Neural cell (in vitro differentiated cells): ENCODE measurements around the gene USP25. TPM values are rescaled to one million over a fixed set of nuclear protein-coding genes. Genes with fewer than 3 reads are reported as not detected.
"Not testable (repeated sequence)": the region's sequence is repeated elsewhere in the genome, so short reads cannot be mapped to it uniquely, and the experiment has no call there.

Experiments used
- H2AFZ ChIP-seq: fragments of 200-600, 300-800 bp; sonication (generic), shearing (Covaris generic); 2 replicates; pipeline ENCODE4 v1.6.0; 2014; ENCODE audit warnings: low read depth, mild to moderate bottlenecking, antibody characterized with exemption, low read length, moderate library complexity
- H3F3A ChIP-seq: fragments of 200-600 bp; shearing (Covaris generic); 2 replicates; pipeline ENCODE4 v1.6.1; 2016; ENCODE audit warnings: mild to moderate bottlenecking, moderate library complexity, mixed read lengths, antibody characterized with exemption, low read length; ENCODE audit not compliant: insufficient read depth, poor library complexity, severe bottlenecking
- H3K27ac ChIP-seq: fragments of 200-600, 300-800 bp; sonication (generic), shearing (Covaris generic); 2 replicates; pipeline ENCODE4 v1.5.1; 2014; ENCODE audit warnings: mild to moderate bottlenecking, low read length, moderate library complexity
- H3K27me3 ChIP-seq: fragments of 300-800, 200-600 bp; sonication (generic), shearing (Covaris generic); 2 replicates; pipeline ENCODE4 v1.6.0; 2014; ENCODE audit warnings: mild to moderate bottlenecking, low read depth, low read length, moderate library complexity; ENCODE audit not compliant: insufficient read depth
- H3K36me3 ChIP-seq: fragments of 300-800, 200-600 bp; sonication (generic), shearing (Covaris generic); 2 replicates; pipeline ENCODE4 v1.5.1; 2014; ENCODE audit warnings: mild to moderate bottlenecking, antibody characterized with exemption, low read length, moderate library complexity; ENCODE audit not compliant: insufficient read depth
- H3K4me2 ChIP-seq: fragments of 300-800, 200-600 bp; sonication (generic), shearing (Covaris generic); 2 replicates; pipeline ENCODE4 v1.6.0; 2014; ENCODE audit warnings: mild to moderate bottlenecking, low read length
- H3K4me3 ChIP-seq: fragments of 300-800, 200-600 bp; sonication (generic), shearing (Covaris generic); 2 replicates; pipeline ENCODE4 v1.5.1; 2014; ENCODE audit warnings: mild to moderate bottlenecking, low read length, moderate library complexity
- H3K79me2 ChIP-seq: fragments of 200-600 bp; shearing (Covaris generic); replicated peaks from 2 replicates; pipeline ENCODE4 v1.6.0; 2014; ENCODE audit warnings: mild to moderate bottlenecking, low read length, moderate library complexity; ENCODE audit not compliant: insufficient read depth
- H3K9ac ChIP-seq: fragments of 300-800, 200-600 bp; sonication (generic), shearing (Covaris generic); 2 replicates; pipeline ENCODE4 v1.6.1; 2016; ENCODE audit warnings: mild to moderate bottlenecking, low read length, mixed read lengths
- H3K9me2 ChIP-seq: fragments of 200-600 bp; shearing (Covaris generic); 2 replicates; pipeline ENCODE4 v1.6.1; 2016; ENCODE audit warnings: mild to moderate bottlenecking, low read length, mixed read lengths; ENCODE audit not compliant: insufficient read depth
- H3K9me3 ChIP-seq: fragments of 200-600, 300-800 bp; sonication (generic), shearing (Covaris generic); 2 replicates; pipeline ENCODE4 v1.6.1; 2016; ENCODE audit warnings: mild to moderate bottlenecking, mixed run types, low read length, moderate library complexity, mixed read lengths
- H4K20me1 ChIP-seq: fragments of 200-600 bp; shearing (Covaris generic); 2 replicates; pipeline ENCODE4 v1.6.1; 2016; ENCODE audit warnings: mild to moderate bottlenecking, mixed run types; ENCODE audit not compliant: insufficient read depth
- EP300 ChIP-seq: fragments of 450-650 bp; conservative IDR thresholded peaks from 2 replicates; pipeline ENCODE4 v1.6.1; 2014; ENCODE audit warnings: antibody characterized with exemption, mild to moderate bottlenecking, moderate library complexity; ENCODE audit not compliant: poor library complexity, severe bottlenecking
- EZH2 ChIP-seq: fragments of 200-600, 300-800 bp; shearing (Covaris generic), sonication (generic); IDR thresholded peaks from 2 replicates; pipeline ENCODE4 v1.6.1; 2014; ENCODE audit warnings: antibody characterized with exemption, low read length, borderline replicate concordance, mild to moderate bottlenecking; ENCODE audit not compliant: insufficient read depth, poor library complexity, severe bottlenecking
- MXI1 ChIP-seq: fragments of 450-650 bp; conservative IDR thresholded peaks from 2 replicates; pipeline ENCODE4 v1.6.1; 2014; ENCODE audit warnings: antibody characterized with exemption, mild to moderate bottlenecking; ENCODE audit not compliant: poor library complexity, severe bottlenecking
- POLR2AphosphoS5 ChIP-seq: IDR thresholded peaks from 2 replicates; pipeline ENCODE4 v1.6.1; 2012
- RAD21 ChIP-seq: fragments of 450-650 bp; conservative IDR thresholded peaks from 2 replicates; pipeline ENCODE4 v1.6.1; 2014; ENCODE audit warnings: antibody characterized with exemption, mild to moderate bottlenecking, moderate library complexity
- polyA plus RNA-seq: library from polyadenylated mRNA; depleted of rRNA; stranded (reverse); fragments of >200 nt; gene quantifications from 2 replicates; pipeline ENCODE4 v1.2.3, GENCODE V29; 2014
- TF ChIP-seq, protein P1 (sequence below): IDR thresholded peaks from 2 replicates; pipeline ENCODE4 v1.6.1; 2012; ENCODE audit warnings: borderline replicate concordance
- TF ChIP-seq, protein P2 (sequence below): fragments of 450-650 bp; IDR thresholded peaks from 2 replicates; pipeline ENCODE4 v1.5.1; 2014; ENCODE audit warnings: antibody characterized with exemption, mild to moderate bottlenecking, moderate library complexity; ENCODE audit not compliant: poor library complexity, severe bottlenecking

USP25 gene
- polyA plus RNA-seq, 1 donor from 2014 or later: 19.2 TPM

DNA sequence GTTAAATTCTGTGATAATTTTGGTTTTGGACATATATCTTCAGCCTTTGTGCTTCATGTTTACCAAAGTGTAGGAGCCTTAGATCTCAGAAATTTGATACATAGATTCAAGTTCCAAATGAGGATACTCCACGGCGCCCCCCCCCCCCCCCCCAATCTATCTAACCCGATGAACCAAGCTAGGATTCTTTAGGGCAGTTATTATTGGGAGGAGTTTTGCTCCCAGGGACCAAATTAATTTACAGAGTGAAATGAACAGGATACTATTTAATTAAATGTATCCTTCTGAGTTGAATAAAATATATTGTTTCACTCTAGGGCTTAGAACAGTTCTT lies 3.2 kb downstream of the USP25 start:
- Histone ChIP-seq H3K4me3 (no peak overlapping the region), H3K9me2 (no peaks in the 10 kb centered on the region), H2AFZ (no peak overlapping the region), H3K9me3 (no peaks in the 10 kb centered on the region), H3K36me3 (no peaks in the 10 kb centered on the region), H3K4me2 (no peak overlapping the region), H3K9ac (no peak overlapping the region), H3K27ac (no peak overlapping the region), H3K79me2 (peaks cover 54% of the 10 kb centered on the region), H3F3A (no peaks in the 10 kb centered on the region), H4K20me1 (no peaks in the 10 kb centered on the region), H3K27me3 (no peaks in the 10 kb centered on the region)
- TF ChIP-seq RAD21: no peak
- TF ChIP-seq EP300: no peak
- TF ChIP-seq EZH2: no peak
- TF ChIP-seq, protein P1, sequence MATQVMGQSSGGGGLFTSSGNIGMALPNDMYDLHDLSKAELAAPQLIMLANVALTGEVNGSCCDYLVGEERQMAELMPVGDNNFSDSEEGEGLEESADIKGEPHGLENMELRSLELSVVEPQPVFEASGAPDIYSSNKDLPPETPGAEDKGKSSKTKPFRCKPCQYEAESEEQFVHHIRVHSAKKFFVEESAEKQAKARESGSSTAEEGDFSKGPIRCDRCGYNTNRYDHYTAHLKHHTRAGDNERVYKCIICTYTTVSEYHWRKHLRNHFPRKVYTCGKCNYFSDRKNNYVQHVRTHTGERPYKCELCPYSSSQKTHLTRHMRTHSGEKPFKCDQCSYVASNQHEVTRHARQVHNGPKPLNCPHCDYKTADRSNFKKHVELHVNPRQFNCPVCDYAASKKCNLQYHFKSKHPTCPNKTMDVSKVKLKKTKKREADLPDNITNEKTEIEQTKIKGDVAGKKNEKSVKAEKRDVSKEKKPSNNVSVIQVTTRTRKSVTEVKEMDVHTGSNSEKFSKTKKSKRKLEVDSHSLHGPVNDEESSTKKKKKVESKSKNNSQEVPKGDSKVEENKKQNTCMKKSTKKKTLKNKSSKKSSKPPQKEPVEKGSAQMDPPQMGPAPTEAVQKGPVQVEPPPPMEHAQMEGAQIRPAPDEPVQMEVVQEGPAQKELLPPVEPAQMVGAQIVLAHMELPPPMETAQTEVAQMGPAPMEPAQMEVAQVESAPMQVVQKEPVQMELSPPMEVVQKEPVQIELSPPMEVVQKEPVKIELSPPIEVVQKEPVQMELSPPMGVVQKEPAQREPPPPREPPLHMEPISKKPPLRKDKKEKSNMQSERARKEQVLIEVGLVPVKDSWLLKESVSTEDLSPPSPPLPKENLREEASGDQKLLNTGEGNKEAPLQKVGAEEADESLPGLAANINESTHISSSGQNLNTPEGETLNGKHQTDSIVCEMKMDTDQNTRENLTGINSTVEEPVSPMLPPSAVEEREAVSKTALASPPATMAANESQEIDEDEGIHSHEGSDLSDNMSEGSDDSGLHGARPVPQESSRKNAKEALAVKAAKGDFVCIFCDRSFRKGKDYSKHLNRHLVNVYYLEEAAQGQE: no peak
- no peak for TF ChIP-seq POLR2AphosphoS5
- TF ChIP-seq, protein P2, sequence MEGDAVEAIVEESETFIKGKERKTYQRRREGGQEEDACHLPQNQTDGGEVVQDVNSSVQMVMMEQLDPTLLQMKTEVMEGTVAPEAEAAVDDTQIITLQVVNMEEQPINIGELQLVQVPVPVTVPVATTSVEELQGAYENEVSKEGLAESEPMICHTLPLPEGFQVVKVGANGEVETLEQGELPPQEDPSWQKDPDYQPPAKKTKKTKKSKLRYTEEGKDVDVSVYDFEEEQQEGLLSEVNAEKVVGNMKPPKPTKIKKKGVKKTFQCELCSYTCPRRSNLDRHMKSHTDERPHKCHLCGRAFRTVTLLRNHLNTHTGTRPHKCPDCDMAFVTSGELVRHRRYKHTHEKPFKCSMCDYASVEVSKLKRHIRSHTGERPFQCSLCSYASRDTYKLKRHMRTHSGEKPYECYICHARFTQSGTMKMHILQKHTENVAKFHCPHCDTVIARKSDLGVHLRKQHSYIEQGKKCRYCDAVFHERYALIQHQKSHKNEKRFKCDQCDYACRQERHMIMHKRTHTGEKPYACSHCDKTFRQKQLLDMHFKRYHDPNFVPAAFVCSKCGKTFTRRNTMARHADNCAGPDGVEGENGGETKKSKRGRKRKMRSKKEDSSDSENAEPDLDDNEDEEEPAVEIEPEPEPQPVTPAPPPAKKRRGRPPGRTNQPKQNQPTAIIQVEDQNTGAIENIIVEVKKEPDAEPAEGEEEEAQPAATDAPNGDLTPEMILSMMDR: no peak
- no peak for TF ChIP-seq MXI1

DNA sequence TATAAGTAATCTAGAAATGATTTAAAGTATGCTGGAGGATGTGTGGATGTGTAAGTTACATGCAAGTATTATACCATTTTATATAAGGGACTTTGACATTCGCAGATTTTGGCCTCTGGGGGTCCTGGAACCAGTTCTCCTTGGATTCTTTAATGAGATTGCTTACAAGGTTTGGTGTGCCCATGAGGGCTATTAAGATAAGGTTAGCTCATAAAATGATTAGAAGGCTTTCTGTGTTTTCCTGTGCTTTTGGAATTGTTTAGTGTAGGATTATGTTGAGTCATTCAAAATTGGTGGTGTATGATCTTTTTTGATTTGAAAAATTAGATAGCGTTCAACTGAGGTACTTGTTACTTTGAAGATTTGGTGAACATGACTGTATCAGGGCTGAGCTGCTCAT lies 5.6 kb downstream of the USP25 start:
- peaks cover 76% of the 10 kb centered on the region for H3K79me2 ChIP-seq
- TF ChIP-seq RAD21: no peak

DNA sequence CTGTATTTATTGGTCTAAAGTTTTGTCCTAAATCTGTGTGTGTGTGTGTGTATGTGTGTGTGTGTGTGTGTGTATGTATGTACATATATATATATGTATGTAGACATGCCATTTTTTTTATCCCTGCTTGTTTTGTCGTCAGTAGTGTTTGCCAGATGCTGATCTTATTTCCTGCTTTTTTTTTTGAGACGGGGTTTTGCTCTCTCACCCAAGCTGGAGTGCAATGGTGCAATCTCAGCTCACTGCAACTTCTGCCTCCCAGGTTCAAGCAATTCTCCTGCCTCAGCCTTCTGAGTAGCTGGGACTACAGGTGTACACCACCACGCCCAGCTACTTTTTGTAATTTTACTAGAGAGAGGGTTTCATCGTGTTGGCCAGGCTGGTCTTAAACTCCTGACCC lies 6.1 kb downstream of the USP25 start:
- not testable (repeated sequence) for H3K36me3 ChIP-seq, H3K4me3 ChIP-seq, H3K27me3 ChIP-seq, H3F3A ChIP-seq, H2AFZ ChIP-seq, H3K9me2 ChIP-seq, H3K27ac ChIP-seq, H4K20me1 ChIP-seq, H3K4me2 ChIP-seq, H3K9me3 ChIP-seq, H3K9ac ChIP-seq
- peaks cover 79% of the 10 kb centered on the region for H3K79me2 ChIP-seq

More for the DNA sequence above, 5.6 kb downstream of the USP25 start:
- H3K4me3 ChIP-seq: no peak overlapping the region
- no peaks in the 10 kb centered on the region for H3K9me2 ChIP-seq
- no peak overlapping the region for H2AFZ ChIP-seq
- no peak overlapping the region for H3K4me2 ChIP-seq
- H3K36me3 ChIP-seq: no peaks in the 10 kb centered on the region
- no peaks in the 10 kb centered on the region for H3K9me3 ChIP-seq
- H3K27ac ChIP-seq: no peak overlapping the region
- H3K9ac ChIP-seq: no peak overlapping the region
- H3K27me3 ChIP-seq: no peaks in the 10 kb centered on the region
- no peaks in the 10 kb centered on the region for H4K20me1 ChIP-seq
- no peaks in the 10 kb centered on the region for H3F3A ChIP-seq

DNA sequence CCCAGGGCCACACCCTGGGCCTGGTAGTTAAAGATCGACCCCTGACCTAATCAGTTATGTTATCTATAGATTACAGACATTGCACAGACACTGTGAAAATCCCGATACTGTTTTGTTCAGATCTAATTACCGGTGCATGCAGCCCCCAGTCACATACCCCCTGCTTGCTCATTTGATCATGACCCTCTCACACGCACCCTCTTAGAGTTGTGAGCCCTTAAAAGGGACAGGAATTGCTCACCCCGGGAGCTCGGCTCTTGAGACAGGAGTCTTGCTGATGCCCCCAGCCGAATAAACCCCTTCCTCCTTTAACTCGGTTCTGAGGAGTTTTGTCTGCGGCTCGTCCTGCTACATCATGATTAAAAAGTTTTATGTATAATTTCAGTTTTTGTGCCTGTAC lies 9.0 kb downstream of the USP25 start:
- not testable (repeated sequence) for H3K4me2 ChIP-seq, H3K36me3 ChIP-seq, H3K9me2 ChIP-seq, H3K27ac ChIP-seq, H3K9ac ChIP-seq, H4K20me1 ChIP-seq, H3F3A ChIP-seq, H2AFZ ChIP-seq, H3K9me3 ChIP-seq, H3K4me3 ChIP-seq, H3K27me3 ChIP-seq
- peaks cover 88% of the 10 kb centered on the region for H3K79me2 ChIP-seq
